B cell (primary cell): ENCODE data around the gene TMED6. TPM values are rescaled to one million over a fixed set of nuclear protein-coding genes. Genes with fewer than 3 reads are reported as not detected.

ENCODE experiments used
- ATAC-seq: fragments of 200-7000 bp; cut with Tn5 transposase; one replicate; pipeline ENCODE4 v1.10.0; 2021; ENCODE audit warnings: low read depth, mild to moderate bottlenecking, moderate number of reproducible peaks, moderate library complexity
- CTCF ChIA-PET: fragments of 350-600 bp; sonication (Branson Sonifier 250); formaldehyde crosslinking; loops from one replicate; lab custom pipeline; 2021; ENCODE audit warnings: antibody characterized with exemption, inconsistent platforms; lab: Charles Lee
- POLR2A ChIA-PET: fragments of 350-600 bp; sonication (Branson Sonifier 250); formaldehyde crosslinking; loops from one replicate; lab custom pipeline; 2021; ENCODE audit warnings: antibody characterized with exemption; lab: Charles Lee
- DNase-seq: peaks from one replicate; pipeline ENCODE4 v3.0.0; 2013
- H2AFZ ChIP-seq: 2 replicates; pipeline ENCODE4 v1.6.1; 2012; ENCODE audit warnings: mild to moderate bottlenecking, low read depth, low read length; ENCODE audit not compliant: insufficient read depth, poor library complexity, severe bottlenecking
- H3K27ac ChIP-seq, 2 donors: 1 replicate in 1 of 2; 2 replicates in 1 of 2; pipeline ENCODE4 v1.5.1; 2012 to 2013; ENCODE audit warnings: low read length in 2 of 2, mild to moderate bottlenecking in 2 of 2, moderate library complexity in 1 of 2
- H3K27me3 ChIP-seq, 4 experiments: fragments of 200-600 bp in 1 of 4; sonication (generic) in 1 of 4; replicated peaks in 1 of 4; 1 replicate in 2 of 4; 2 replicates in 2 of 4; pipeline versions ENCODE4 v1.6.1 to v1.7.0; 2013 to 2016; ENCODE audit warnings: low read length in 3 of 4, mild to moderate bottlenecking in 2 of 4, mixed read lengths in 1 of 4, moderate library complexity in 1 of 4; ENCODE audit not compliant: insufficient read depth in 4 of 4, control insufficient read depth in 3 of 4; ENCODE audit errors: control extremely low read depth in 1 of 4
- H3K36me3 ChIP-seq, 2 experiments: replicated peaks in 1 of 2; 1 replicate in 1 of 2; 2 replicates in 1 of 2; pipeline versions ENCODE4 v1.6.1 to v1.7.1; 2013; ENCODE audit warnings: low read length in 1 of 2; ENCODE audit not compliant: insufficient read depth in 2 of 2, control insufficient read depth in 1 of 2; ENCODE audit errors: control extremely low read depth in 1 of 2, extremely low read depth in 1 of 2
- H3K4me1 ChIP-seq, 2 donors: fragments of 200-600 bp in 1 of 2; sonication (generic) in 1 of 2; 1 replicate in 1 of 2; 2 replicates in 1 of 2; pipeline versions ENCODE4 v1.5.1 to v1.6.1; 2013 to 2017; ENCODE audit warnings: low read length in 2 of 2; ENCODE audit not compliant: control insufficient read depth in 2 of 2, insufficient read depth in 2 of 2
- H3K4me2 ChIP-seq: replicated peaks from 2 replicates; pipeline ENCODE3; 2012; ENCODE audit warnings: mild to moderate bottlenecking, low read depth, low read length; ENCODE audit not compliant: poor library complexity, severe bottlenecking
- H3K4me3 ChIP-seq, 5 experiments: fragments of 200-600 bp in 1 of 5; sonication (generic) in 1 of 5; 1 replicate in 3 of 5; 2 replicates in 2 of 5; pipeline versions ENCODE4 v1.5.1 to v1.7.0; 2011 to 2016; ENCODE audit warnings: low read length in 4 of 5, mild to moderate bottlenecking in 4 of 5, low read depth in 2 of 5, control low read depth in 1 of 5, moderate library complexity in 1 of 5; ENCODE audit not compliant: insufficient read depth in 1 of 5; ENCODE audit errors: control extremely low read depth in 1 of 5, extremely low read depth in 1 of 5
- H3K79me2 ChIP-seq: fragments of 200-600 bp; sonication (generic); one replicate; pipeline ENCODE4 v1.6.0; 2016; ENCODE audit warnings: low read length; ENCODE audit not compliant: control insufficient read depth, insufficient read depth
- H3K9ac ChIP-seq: fragments of 200-600 bp; sonication (generic); 2 replicates; pipeline ENCODE4 v1.6.1; 2017; ENCODE audit warnings: mild to moderate bottlenecking, low read length, moderate library complexity
- H3K9me3 ChIP-seq, 3 donors: one replicate each; pipeline versions ENCODE4 v1.6.1 to v1.7.1; 2013; ENCODE audit warnings: low read length in 2 of 3; ENCODE audit not compliant: control insufficient read depth in 2 of 3, insufficient read depth in 1 of 3; ENCODE audit errors: control extremely low read depth in 1 of 3
- H4K20me1 ChIP-seq: 2 replicates; pipeline ENCODE4 v1.6.0; 2012; ENCODE audit warnings: mild to moderate bottlenecking, low read length; ENCODE audit not compliant: insufficient read depth, control insufficient read depth, poor library complexity, severe bottlenecking
- H3K27ac Mint-ChIP-seq: one replicate; pipeline ENCODE4 v1.8.0; 2021; ENCODE audit warnings: mixed read lengths
- H3K27me3 Mint-ChIP-seq: one replicate; pipeline ENCODE4 v1.8.0; 2021; ENCODE audit warnings: mixed read lengths
- H3K4me1 Mint-ChIP-seq: one replicate; pipeline ENCODE4 v1.8.0; 2021; ENCODE audit warnings: mixed read lengths
- H3K4me3 Mint-ChIP-seq: one replicate; pipeline ENCODE4 v1.8.0; 2021; ENCODE audit warnings: mixed read lengths
- H3K9me3 Mint-ChIP-seq: one replicate; pipeline ENCODE4 v1.8.0; 2022; ENCODE audit warnings: mixed read lengths; ENCODE audit not compliant: insufficient read depth
- CTCF ChIP-seq: fragments of 200-600 bp; IDR thresholded peaks from one replicate; pipeline ENCODE4 v1.8.0; 2022; ENCODE audit warnings: antibody characterized with exemption, mild to moderate bottlenecking
- EZH2 ChIP-seq: IDR thresholded peaks from 2 replicates; pipeline ENCODE4 v1.6.1; 2012; ENCODE audit warnings: borderline replicate concordance, low read depth, mild to moderate bottlenecking, moderate library complexity, low read length; ENCODE audit not compliant: insufficient read depth, poor library complexity, severe bottlenecking
- WGBS: methylation state at CpG from one replicate; pipeline ENCODE4 v1.1.5; 2013; ENCODE audit warnings: missing lambda C conversion rate; ENCODE audit not compliant: insufficient coverage; 5-methylcytosine and 5-hydroxymethylcytosine counted together
- intact Hi-C: fragments of 100-400 bp; cut with micrococcal nuclease; formaldehyde crosslinking; loops from one replicate; pipeline ENCODE4 v1.10.0; 2022
- polyA plus RNA-seq: library from polyadenylated mRNA; depleted of rRNA; stranded (reverse); fragments of >200 nt; gene quantifications from 2 replicates; pipeline ENCODE4 v1.2.3, GENCODE V29; 2012
- total RNA-seq, 2 donors: library from RNA; stranded (reverse); fragments of 120-200 nt in 1 of 2; gene quantifications; 1 replicate in 1 of 2; 2 replicates in 1 of 2; pipeline versions ENCODE4 v1.2.3 to v1.2.4, GENCODE V29; 2013 to 2022

The TMED6 gene
- total and polyA plus RNA-seq, 2 donors (not counting 1 experiment from before 2014, with no cell fraction given): 0.78 to 4.5 TPM

- intact Hi-C loops: no loop called here
- CTCF ChIA-PET: no interaction called here
- H3K27ac Mint-ChIP-seq: peak overlapping the region; percentile 6
Observed at GRCh38 chr16:69321080-69321479, 30.5 kb downstream of the TMED6 start.

GRCh38 chr16:69320740-69321073, 30.9 kb downstream of the TMED6 start:
- Histone ChIP-seq H4K20me1 (peaks cover 90% of the 10 kb centered on the region), H3K4me3 (no peak overlapping the region), H3K36me3 (peaks cover 1 to 80% of the 10 kb centered on the region in 2 experiments), H3K9ac (no peak overlapping the region), H3K4me2 (no peak overlapping the region), H3K79me2 (peaks cover 79% of the 10 kb centered on the region), H3K9me3 (no peaks in the 10 kb centered on the region), H3K27me3 (no peaks in the 10 kb centered on the region), H3K4me1 (no peaks in the 10 kb centered on the region), H2AFZ (no peak overlapping the region), H3K27ac (no peak overlapping the region)
- no peak for TF ChIP-seq EZH2
- TF ChIP-seq CTCF: no peak
- H3K27ac Mint-ChIP-seq: no peak overlapping the region
- intact Hi-C loops: no loop called here
- H3K27me3 Mint-ChIP-seq: no peaks in the 10 kb centered on the region
- ChIA-PET POLR2A (no interaction called here), CTCF (no interaction called here)
- no peak overlapping the region for H3K4me3 Mint-ChIP-seq
- ATAC-seq (no peak), DNase-seq (no peak)
- H3K4me1 Mint-ChIP-seq: peaks cover 7% of the 10 kb centered on the region
- no peaks in the 10 kb centered on the region for H3K9me3 Mint-ChIP-seq
- 93% methylated on average over 13 of the region's 13 CpGs for WGBS

More at GRCh38 chr16:69321080-69321479, 30.5 kb downstream of the TMED6 start:
- Mint-ChIP-seq H3K9me3 (no peaks in the 10 kb centered on the region), H3K4me1 (peaks cover 10% of the 10 kb centered on the region), H3K27me3 (no peaks in the 10 kb centered on the region), H3K4me3 (no peak overlapping the region)
- Histone ChIP-seq H3K4me3 (no peak overlapping the region), H3K4me1 (no peaks in the 10 kb centered on the region), H3K36me3 (peaks cover 0 to 79% of the 10 kb centered on the region in 2 experiments), H3K27ac (no peak overlapping the region), H3K27me3 (no peaks in the 10 kb centered on the region), H3K9me3 (no peaks in the 10 kb centered on the region), H3K79me2 (peaks cover 79% of the 10 kb centered on the region), H4K20me1 (peaks cover 90% of the 10 kb centered on the region), H3K4me2 (no peak overlapping the region), H2AFZ (no peak overlapping the region), H3K9ac (no peak overlapping the region)
- no peak for TF ChIP-seq EZH2
- TF ChIP-seq CTCF: no peak
- POLR2A ChIA-PET: no interaction called here
- ATAC-seq (no peak), DNase-seq (no peak)
- WGBS: 96% methylated on average over 22 of the region's 22 CpGs
